Measurements from ENCODE around the gene ESYT2.
A peak's percentile ranks its signal among the peaks of the same experiment; 100 is the strongest.

ESYT2 gene

GRCh38 chr7:158824028-158824427, 5.3 kb downstream of the ESYT2 start:
- peak overlapping the region; percentile 41 for H3K4me3 Mint-ChIP-seq
- no peaks in the 10 kb centered on the region for H3K27me3 Mint-ChIP-seq
- H3K27ac Mint-ChIP-seq = peak overlapping the region; percentile 86
- peak; percentile 53 for DNase-seq
- H3K9me3 Mint-ChIP-seq = no peaks in the 10 kb centered on the region
- peaks cover 75% of the 10 kb centered on the region for H3K4me1 Mint-ChIP-seq (ENCODE audit: low read depth)
- H3K36me3 Mint-ChIP-seq (ENCODE audit: low read depth) = peaks cover 28% of the 10 kb centered on the region

GRCh38 chr7:158821171-158822031, 7.9 kb downstream of the ESYT2 start:
- no peak for DNase-seq
- Mint-ChIP-seq H3K27me3 (no peaks in the 10 kb centered on the region), H3K27ac (peak overlapping the region; percentile 100), H3K36me3 (ENCODE audit: low read depth) (peaks cover 16% of the 10 kb centered on the region), H3K9me3 (no peaks in the 10 kb centered on the region), H3K4me3 (peak overlapping the region; percentile 71), H3K4me1 (ENCODE audit: low read depth) (peaks cover 87% of the 10 kb centered on the region)

- H3K9me3 Mint-ChIP-seq = no peaks in the 10 kb centered on the region
- peaks cover 16% of the 10 kb centered on the region for H3K36me3 Mint-ChIP-seq (ENCODE audit: low read depth)
- no peak for DNase-seq
- no peaks in the 10 kb centered on the region for H3K27me3 Mint-ChIP-seq
- H3K4me1 Mint-ChIP-seq (ENCODE audit: low read depth) = peaks cover 90% of the 10 kb centered on the region
- peak overlapping the region; percentile 100 for H3K27ac Mint-ChIP-seq
- peak overlapping the region; percentile 71 for H3K4me3 Mint-ChIP-seq
These were observed 8.7 kb downstream of the ESYT2 start for GRCh38 chr7:158820656-158821055.

- H3K4me3 Mint-ChIP-seq = peak overlapping the region; percentile 85
- H3K9me3 Mint-ChIP-seq = no peaks in the 10 kb centered on the region
- no peak for DNase-seq
- H3K27me3 Mint-ChIP-seq = no peaks in the 10 kb centered on the region
- H3K36me3 Mint-ChIP-seq (ENCODE audit: low read depth) = peaks cover 14% of the 10 kb centered on the region
- H3K27ac Mint-ChIP-seq = peak overlapping the region; percentile 100
- peaks cover 91% of the 10 kb centered on the region for H3K4me1 Mint-ChIP-seq (ENCODE audit: low read depth)
These were observed 9.6 kb downstream of the ESYT2 start for GRCh38 chr7:158819571-158820203.

- H3K9me3 Mint-ChIP-seq = no peaks in the 10 kb centered on the region
- H3K27ac Mint-ChIP-seq = peak overlapping the region; percentile 100
- peaks cover 92% of the 10 kb centered on the region for H3K4me1 Mint-ChIP-seq (ENCODE audit: low read depth)
- peak; percentile 82 for DNase-seq
- H3K36me3 Mint-ChIP-seq (ENCODE audit: low read depth) = peaks cover 16% of the 10 kb centered on the region
- peak overlapping the region; percentile 85 for H3K4me3 Mint-ChIP-seq
- no peaks in the 10 kb centered on the region for H3K27me3 Mint-ChIP-seq
These were observed 10.7 kb downstream of the ESYT2 start for GRCh38 chr7:158818325-158819213.

GRCh38 chr7:158816995-158817394, 12.3 kb downstream of the ESYT2 start:
- peak overlapping the region; percentile 100 for H3K27ac Mint-ChIP-seq
- no peaks in the 10 kb centered on the region for H3K9me3 Mint-ChIP-seq
- H3K4me1 Mint-ChIP-seq (ENCODE audit: low read depth) = peaks cover 98% of the 10 kb centered on the region
- H3K4me3 Mint-ChIP-seq = peak overlapping the region; percentile 32
- peaks cover 16% of the 10 kb centered on the region for H3K36me3 Mint-ChIP-seq (ENCODE audit: low read depth)
- DNase-seq = no peak
- no peaks in the 10 kb centered on the region for H3K27me3 Mint-ChIP-seq

- Mint-ChIP-seq H3K27ac (peak overlapping the region; percentile 100), H3K4me3 (peak overlapping the region; percentile 32), H3K9me3 (no peaks in the 10 kb centered on the region), H3K36me3 (ENCODE audit: low read depth) (peaks cover 14% of the 10 kb centered on the region), H3K27me3 (no peaks in the 10 kb centered on the region), H3K4me1 (ENCODE audit: low read depth) (peaks cover 98% of the 10 kb centered on the region)
- no peak for DNase-seq
These were observed 13.0 kb downstream of the ESYT2 start for GRCh38 chr7:158816271-158816670.

GRCh38 chr7:158815800-158816128, 13.5 kb downstream of the ESYT2 start:
- H3K36me3 Mint-ChIP-seq (ENCODE audit: low read depth) = peaks cover 14% of the 10 kb centered on the region
- H3K27ac Mint-ChIP-seq = peak overlapping the region; percentile 100
- H3K4me3 Mint-ChIP-seq = peak overlapping the region; percentile 24
- peaks cover 97% of the 10 kb centered on the region for H3K4me1 Mint-ChIP-seq (ENCODE audit: low read depth)
- no peaks in the 10 kb centered on the region for H3K27me3 Mint-ChIP-seq
- no peaks in the 10 kb centered on the region for H3K9me3 Mint-ChIP-seq
- no peak for DNase-seq

GRCh38 chr7:158815083-158815799, 14.1 kb downstream of the ESYT2 start:
- Mint-ChIP-seq H3K27me3 (no peaks in the 10 kb centered on the region), H3K36me3 (ENCODE audit: low read depth) (peaks cover 18% of the 10 kb centered on the region), H3K9me3 (no peaks in the 10 kb centered on the region), H3K27ac (peak overlapping the region; percentile 100), H3K4me3 (peak overlapping the region; percentile 65), H3K4me1 (ENCODE audit: low read depth) (peaks cover 97% of the 10 kb centered on the region)
- DNase-seq = no peak

- H3K36me3 Mint-ChIP-seq (ENCODE audit: low read depth) = peaks cover 25% of the 10 kb centered on the region
- no peaks in the 10 kb centered on the region for H3K27me3 Mint-ChIP-seq
- H3K4me3 Mint-ChIP-seq = peak overlapping the region; percentile 65
- no peaks in the 10 kb centered on the region for H3K9me3 Mint-ChIP-seq
- DNase-seq = peak; percentile 58
- H3K27ac Mint-ChIP-seq = peak overlapping the region; percentile 100
- H3K4me1 Mint-ChIP-seq (ENCODE audit: low read depth) = peaks cover 97% of the 10 kb centered on the region
These were observed 14.7 kb downstream of the ESYT2 start for GRCh38 chr7:158814637-158815036.

GRCh38 chr7:158812684-158813083, 16.6 kb downstream of the ESYT2 start:
- H3K36me3 Mint-ChIP-seq (ENCODE audit: low read depth) = peaks cover 40% of the 10 kb centered on the region
- peaks cover 93% of the 10 kb centered on the region for H3K4me1 Mint-ChIP-seq (ENCODE audit: low read depth)
- peak overlapping the region; percentile 95 for H3K27ac Mint-ChIP-seq
- DNase-seq = no peak
- peak overlapping the region; percentile 68 for H3K4me3 Mint-ChIP-seq
- H3K27me3 Mint-ChIP-seq = no peaks in the 10 kb centered on the region
- no peaks in the 10 kb centered on the region for H3K9me3 Mint-ChIP-seq

GRCh38 chr7:158811894-158812293, 17.4 kb downstream of the ESYT2 start:
- Mint-ChIP-seq H3K27me3 (no peaks in the 10 kb centered on the region), H3K36me3 (ENCODE audit: low read depth) (peaks cover 44% of the 10 kb centered on the region)

GRCh38 chr7:158811461-158811860, 17.8 kb downstream of the ESYT2 start:
- H3K27ac Mint-ChIP-seq = peak overlapping the region; percentile 95
- H3K9me3 Mint-ChIP-seq = no peaks in the 10 kb centered on the region
- peak overlapping the region; percentile 68 for H3K4me3 Mint-ChIP-seq
- peak; percentile 70 for DNase-seq
- peaks cover 88% of the 10 kb centered on the region for H3K4me1 Mint-ChIP-seq (ENCODE audit: low read depth)
- no peaks in the 10 kb centered on the region for H3K27me3 Mint-ChIP-seq
- peaks cover 44% of the 10 kb centered on the region for H3K36me3 Mint-ChIP-seq (ENCODE audit: low read depth)

More at GRCh38 chr7:158811894-158812293, 17.4 kb downstream of the ESYT2 start:
- no peak for DNase-seq
- Mint-ChIP-seq H3K9me3 (no peaks in the 10 kb centered on the region), H3K4me3 (peak overlapping the region; percentile 68), H3K27ac (peak overlapping the region; percentile 95), H3K4me1 (ENCODE audit: low read depth) (peaks cover 90% of the 10 kb centered on the region)

- no peaks in the 10 kb centered on the region for H3K27me3 Mint-ChIP-seq
- peak overlapping the region; percentile 15 for H3K4me3 Mint-ChIP-seq
These were observed 18.5 kb downstream of the ESYT2 start for GRCh38 chr7:158810846-158811245.

More at GRCh38 chr7:158810846-158811245, 18.5 kb downstream of the ESYT2 start:
- Mint-ChIP-seq H3K4me1 (ENCODE audit: low read depth) (peaks cover 87% of the 10 kb centered on the region), H3K36me3 (ENCODE audit: low read depth) (peaks cover 47% of the 10 kb centered on the region), H3K9me3 (peaks cover 2% of the 10 kb centered on the region), H3K27ac (peak overlapping the region; percentile 95)
- no peak for DNase-seq

Data from activated T-cell treated with anti-CD3 and anti-CD28 coated beads, Interleukin-2, amount 50 U/mL, for 24 hours (primary cell).